NCI-H226 (cell line): ENCODE results near the gene PPM1L.
A peak's percentile ranks its signal among the peaks of the same experiment; 100 is the strongest.
"Not testable (repeated sequence)": the region's sequence is repeated elsewhere in the genome, so short reads cannot be mapped to it uniquely, and the experiment has no call there.

Source experiments
- DNase-seq: peaks from one replicate; pipeline ENCODE4 v3.0.0-alpha.2; 2015

The PPM1L gene

GRCh38 chr3:160992712-160993111 lies 236.7 kb downstream of the PPM1L start:
- no peak for DNase-seq

DNA sequence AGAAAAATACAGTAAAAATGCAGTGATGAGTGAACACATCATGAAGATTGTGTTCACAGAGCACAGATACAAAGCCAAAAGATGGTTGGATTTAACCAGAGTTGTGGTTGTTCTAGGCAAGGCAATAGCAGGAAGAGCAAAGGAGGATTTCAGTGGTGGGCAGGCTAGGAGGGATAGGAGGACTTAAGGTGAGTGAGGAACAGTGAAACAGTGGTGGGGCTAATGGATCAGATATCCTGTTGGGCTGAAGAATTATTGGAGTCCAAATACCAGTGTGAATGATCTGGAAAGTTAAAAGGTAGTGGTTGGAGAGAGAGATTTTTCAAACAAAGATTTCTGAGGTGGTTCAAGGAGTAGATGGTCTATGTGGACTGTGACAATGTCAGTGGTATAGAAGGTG lies 240.8 kb downstream of the PPM1L start:
- no peak for DNase-seq

GRCh38 chr3:160998581-160998980 lies 242.6 kb downstream of the PPM1L start:
- DNase-seq: no peak

DNA sequence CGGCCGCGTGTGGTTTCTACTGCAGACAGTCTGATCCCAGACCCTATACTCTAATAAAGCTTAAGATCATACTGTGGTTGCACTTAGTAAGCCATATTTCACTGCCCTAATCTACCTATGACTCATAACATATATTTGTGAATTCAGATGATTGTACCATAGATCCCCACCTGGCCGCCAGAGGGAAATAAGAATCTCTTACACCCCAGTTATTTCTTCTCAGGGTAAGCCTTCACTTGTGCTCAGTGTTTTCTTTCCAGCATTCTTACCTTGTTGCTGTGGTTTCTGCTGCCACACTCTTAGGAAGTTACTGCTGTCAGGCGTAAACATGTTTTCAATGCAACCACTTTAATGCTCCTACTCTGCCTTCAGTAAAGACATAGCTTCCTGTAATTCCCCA lies 243.2 kb downstream of the PPM1L start:
- DNase-seq: no peak

GRCh38 chr3:161008086-161008485 lies 252.1 kb downstream of the PPM1L start:
- no peak for DNase-seq

- not testable (repeated sequence) for DNase-seq
These were observed 254.1 kb downstream of the PPM1L start for GRCh38 chr3:161010151-161010550.

DNA sequence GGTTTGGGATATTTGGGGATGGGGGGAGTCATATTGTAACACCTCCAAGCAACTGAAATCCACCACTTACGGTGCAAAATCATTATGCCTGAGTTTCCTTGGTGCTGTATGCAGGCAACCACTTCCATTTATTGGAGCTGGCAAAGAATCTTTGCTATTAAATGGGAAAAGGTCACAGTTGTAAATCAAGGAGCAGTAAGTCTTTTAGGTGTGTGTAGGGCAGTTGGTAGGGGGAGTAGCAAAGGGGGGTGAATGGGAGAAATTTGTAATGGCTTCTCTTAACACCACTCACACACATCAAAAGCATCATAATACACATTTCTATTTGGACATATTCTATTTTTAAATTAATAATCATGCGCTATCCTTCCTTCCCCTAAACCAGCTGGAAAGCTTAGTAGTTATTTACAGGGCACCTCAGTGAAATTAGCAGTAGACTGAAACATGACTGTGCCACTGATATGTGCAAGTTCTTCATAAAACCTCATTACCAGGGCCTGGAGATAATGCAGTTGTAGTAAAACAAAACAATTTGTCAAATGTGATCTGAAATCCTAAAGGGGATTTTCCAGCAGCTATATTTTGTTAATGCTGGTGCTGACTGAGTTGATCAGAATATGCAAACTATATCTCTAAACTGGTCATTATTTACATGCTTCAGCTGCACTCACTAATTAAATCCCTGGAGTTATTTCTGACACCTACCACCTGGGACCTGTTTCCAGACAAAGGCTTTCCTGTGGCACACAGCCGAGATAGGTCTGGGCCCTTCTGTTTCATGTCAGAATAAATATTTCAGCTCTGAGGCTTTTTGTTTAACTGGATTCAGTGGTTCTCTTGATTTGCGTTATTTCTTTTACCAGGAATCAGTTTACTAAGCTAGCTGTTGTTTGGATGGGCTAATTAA lies 259.1 kb downstream of the PPM1L start:
- DNase-seq: no peak

- no peak for DNase-seq
These were observed 260.6 kb downstream of the PPM1L start for GRCh38 chr3:161016417-161017313.

DNA sequence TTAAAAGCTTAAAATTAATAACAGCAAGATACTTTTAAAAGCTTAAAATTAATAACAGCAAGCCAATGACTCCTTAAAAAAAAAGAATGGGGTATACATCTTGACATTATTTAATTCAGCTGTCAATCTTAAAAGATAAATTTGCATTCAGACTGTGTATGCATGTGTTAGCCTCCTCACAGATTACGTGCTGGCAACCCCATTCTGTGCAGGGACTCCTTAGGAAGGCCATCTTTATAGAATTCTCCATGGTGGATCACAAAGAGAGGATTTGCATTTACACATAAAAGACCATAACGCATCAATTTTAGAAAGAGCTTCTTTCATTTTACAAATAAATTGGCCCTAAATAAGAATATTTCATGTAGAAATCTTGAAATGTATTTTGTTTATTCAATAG lies 261.9 kb downstream of the PPM1L start:
- DNase-seq: no peak

DNA sequence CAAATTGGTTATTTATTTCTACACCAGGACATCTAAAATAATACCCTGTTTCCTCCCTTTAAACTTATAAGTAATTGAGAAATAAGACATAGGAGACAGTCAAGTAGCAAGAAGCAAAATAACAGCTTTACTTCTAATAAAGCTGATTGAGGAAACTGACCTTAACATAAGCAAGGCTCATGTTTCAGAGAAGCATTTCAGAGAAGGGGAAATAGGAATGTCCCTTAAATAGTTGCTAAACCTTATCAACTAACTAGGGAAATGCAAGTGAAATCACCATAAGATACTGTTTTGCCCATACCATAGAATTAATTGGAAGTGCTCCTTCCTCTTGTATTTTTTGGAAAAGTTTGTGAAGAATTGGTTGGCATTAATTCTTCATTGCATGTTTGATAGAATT lies 264.2 kb downstream of the PPM1L start:
- DNase-seq: no peak

DNA sequence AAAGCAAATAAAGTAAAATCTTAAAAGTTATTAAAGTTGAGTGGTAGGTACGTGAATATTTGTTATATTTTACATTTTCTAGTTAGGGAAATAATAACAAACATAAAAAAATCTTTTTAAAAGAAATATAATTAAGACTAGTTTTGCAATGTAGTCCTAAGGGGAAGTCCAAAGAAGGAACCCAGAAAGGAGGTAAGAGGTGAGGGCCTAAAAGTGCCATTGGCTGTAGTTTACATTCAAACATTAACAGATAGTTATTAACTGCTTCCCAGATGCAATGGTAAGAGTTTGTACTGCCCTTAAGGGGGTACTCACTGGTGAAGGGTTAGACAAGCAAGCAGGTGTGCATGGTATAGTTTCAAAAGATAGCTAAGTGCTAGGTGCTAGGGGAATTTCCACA lies 269.9 kb downstream of the PPM1L start:
- no peak for DNase-seq

GRCh38 chr3:161026612-161027510 lies 270.8 kb downstream of the PPM1L start:
- no peak for DNase-seq

DNA sequence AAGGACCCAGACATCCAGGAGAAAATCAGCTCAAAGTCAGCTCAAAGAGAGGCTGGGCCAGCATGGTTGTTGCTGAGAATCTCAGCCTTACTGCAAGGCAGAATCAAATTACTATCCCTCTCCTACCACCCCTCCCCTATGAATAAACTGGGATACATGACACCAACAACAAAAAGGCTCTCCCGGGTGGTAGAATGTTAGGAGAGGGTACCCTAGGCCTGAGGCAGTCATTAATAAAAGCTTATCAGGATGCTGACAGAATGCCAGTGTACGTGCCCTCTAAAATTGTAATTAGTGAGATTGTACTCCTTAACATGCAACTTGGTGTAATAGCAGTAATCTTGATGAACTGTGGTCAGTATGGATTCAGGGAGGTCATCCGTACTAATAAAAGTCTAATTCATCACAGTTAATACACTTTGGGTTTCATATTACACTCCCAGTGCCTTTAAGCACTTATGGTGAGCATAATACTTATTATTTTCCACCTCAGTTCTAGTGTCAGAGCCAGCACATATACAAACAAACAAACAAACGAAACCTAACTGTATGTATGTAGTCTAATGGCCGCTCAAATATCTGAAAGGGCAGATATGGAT lies 272.6 kb downstream of the PPM1L start:
- no peak for DNase-seq

DNA sequence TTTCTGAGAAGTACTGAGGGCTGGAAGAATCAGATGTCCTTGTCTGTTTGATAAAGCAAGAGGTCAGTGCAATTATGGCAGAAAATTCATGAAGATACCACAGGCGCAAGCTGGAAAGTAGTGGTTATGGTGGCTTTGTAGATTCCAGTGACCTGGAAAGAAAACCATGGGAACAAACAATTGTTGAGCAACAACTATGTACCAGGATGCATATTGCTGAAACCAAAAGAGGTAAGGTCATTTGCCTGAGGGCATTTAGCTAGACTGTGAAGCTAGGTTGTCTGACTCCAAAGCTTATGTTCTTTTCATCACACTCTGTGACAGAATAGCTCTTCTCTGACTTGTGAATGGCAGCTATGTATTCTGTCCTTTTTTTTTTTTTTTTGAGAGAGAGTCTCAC lies 275.1 kb downstream of the PPM1L start:
- no peak for DNase-seq

- not testable (repeated sequence) for DNase-seq
These were observed 279.0 kb downstream of the PPM1L start for GRCh38 chr3:161034913-161035550.

GRCh38 chr3:161035711-161036110 lies 279.7 kb downstream of the PPM1L start:
- DNase-seq: no peak

GRCh38 chr3:161038725-161039124 lies 282.7 kb downstream of the PPM1L start:
- peak; percentile 62 for DNase-seq

DNA sequence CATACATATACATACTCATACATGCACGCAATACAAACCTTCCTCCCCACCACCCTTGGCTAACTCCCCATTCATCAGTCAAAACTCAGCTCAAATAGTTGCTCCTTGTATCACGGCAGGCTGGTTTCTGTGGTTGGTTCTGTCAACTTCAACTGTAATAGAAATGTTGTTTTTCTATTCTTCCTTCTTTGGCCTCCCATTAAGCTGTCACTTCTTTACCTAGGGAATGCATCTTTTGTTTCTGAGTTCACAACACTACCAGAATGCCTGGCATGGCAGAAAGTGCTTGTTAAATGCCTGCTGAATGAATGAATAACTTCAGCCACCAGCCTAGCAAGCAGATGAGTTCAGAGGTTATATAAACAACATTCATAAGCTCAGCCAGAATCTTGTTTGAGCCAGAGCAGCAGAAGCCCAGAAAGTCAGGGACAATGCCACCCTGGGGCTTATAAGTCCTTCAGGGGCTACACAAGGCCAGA lies 286.0 kb downstream of the PPM1L start:
- DNase-seq: no peak

GRCh38 chr3:161043336-161044035 lies 287.5 kb downstream of the PPM1L start:
- no peak for DNase-seq

GRCh38 chr3:161049683-161050248 lies 293.7 kb downstream of the PPM1L start:
- DNase-seq: no peak

GRCh38 chr3:161050935-161051334 lies 294.9 kb downstream of the PPM1L start:
- DNase-seq: no peak
